ENCODE measurements around the gene ASF1A.

The ASF1A gene

GRCh38 chr6:118940770-118941169 lies 46.8 kb downstream of the ASF1A start:
- TF ChIP-seq CTCF (IDR thresholded peaks at IDR 0.05; ENCODE audit: low read depth, low read length, missing control alignments): no peak
- Histone ChIP-seq H3K27me3 (replicated peaks) (no peaks in the 10 kb centered on the region), H3K4me3 (ENCODE audit: low read depth, low read length) (no peak overlapping the region), H3K36me3 (replicated peaks) (no peaks in the 10 kb centered on the region), H3K27ac (no peak overlapping the region)
- in situ Hi-C loops (cut with HindIII; ENCODE audit: low pct_ligation_motif_present, low sequenced_read_pairs): no loop called here
- no peak for DNase-seq

- Histone ChIP-seq H3K36me3 (replicated peaks) (no peaks in the 10 kb centered on the region), H3K27ac (no peak overlapping the region), H3K4me3 (ENCODE audit: low read depth, low read length) (no peak overlapping the region), H3K27me3 (replicated peaks) (no peaks in the 10 kb centered on the region)
- in situ Hi-C loops (cut with HindIII; ENCODE audit: low pct_ligation_motif_present, low sequenced_read_pairs): no loop called here
- no peak for TF ChIP-seq CTCF (IDR thresholded peaks at IDR 0.05; ENCODE audit: low read depth, low read length, missing control alignments)
- DNase-seq: no peak
These were observed 51.3 kb downstream of the ASF1A start for GRCh38 chr6:118945217-118945616.

GRCh38 chr6:118952683-118953082 lies 58.7 kb downstream of the ASF1A start:
- no peak for DNase-seq
- Histone ChIP-seq H3K36me3 (replicated peaks) (no peaks in the 10 kb centered on the region), H3K27me3 (replicated peaks) (no peaks in the 10 kb centered on the region), H3K4me3 (ENCODE audit: low read depth, low read length) (no peak overlapping the region), H3K27ac (no peak overlapping the region)
- in situ Hi-C loops (cut with HindIII; ENCODE audit: low pct_ligation_motif_present, low sequenced_read_pairs): no loop called here
- TF ChIP-seq CTCF (IDR thresholded peaks at IDR 0.05; ENCODE audit: low read depth, low read length, missing control alignments): no peak

- DNase-seq: no peak
- no peak for TF ChIP-seq CTCF (IDR thresholded peaks at IDR 0.05; ENCODE audit: low read depth, low read length, missing control alignments)
- Histone ChIP-seq H3K27ac (no peak overlapping the region), H3K27me3 (replicated peaks) (no peaks in the 10 kb centered on the region), H3K36me3 (replicated peaks) (no peaks in the 10 kb centered on the region), H3K4me3 (ENCODE audit: low read depth, low read length) (no peak overlapping the region)
- in situ Hi-C loops (cut with HindIII; ENCODE audit: low pct_ligation_motif_present, low sequenced_read_pairs): no loop called here
These were observed 59.4 kb downstream of the ASF1A start for GRCh38 chr6:118953391-118953790.
